GM18511 (cell line): ENCODE data around the gene FAM3D.
"Not testable (repeated sequence)": the region's sequence is repeated elsewhere in the genome, so short reads cannot be mapped to it uniquely, and the experiment has no call there.

Source experiments
- ATAC-seq: cut with Tn5 transposase; IDR thresholded peaks from one replicate; pipeline ENCODE4 v1.9.1; 2021; ENCODE audit warnings: mild to moderate bottlenecking, moderate library complexity; ENCODE audit not compliant: unreplicated experiment

The FAM3D gene

GRCh38 chr3:58685641-58686040, 19.1 kb upstream of the FAM3D start:
- ATAC-seq, result no peak

- peak; percentile 75 for ATAC-seq
Observed at GRCh38 chr3:58683466-58683865, 16.9 kb upstream of the FAM3D start.

- no peak for ATAC-seq
Observed at GRCh38 chr3:58683001-58683458, 16.5 kb upstream of the FAM3D start.

GRCh38 chr3:58681863-58682262, 15.3 kb upstream of the FAM3D start:
- no peak for ATAC-seq

- no peak for ATAC-seq
Observed at GRCh38 chr3:58680879-58681525, 14.4 kb upstream of the FAM3D start.

GRCh38 chr3:58679974-58680666, 13.5 kb upstream of the FAM3D start:
- ATAC-seq, result no peak

GRCh38 chr3:58679446-58679845, 12.9 kb upstream of the FAM3D start:
- no peak for ATAC-seq

- not testable (repeated sequence) for ATAC-seq
Observed at GRCh38 chr3:58678177-58678970, 11.8 kb upstream of the FAM3D start.

GRCh38 chr3:58672880-58673279, 6.3 kb upstream of the FAM3D start:
- ATAC-seq, result no peak

- ATAC-seq, result no peak
Observed at GRCh38 chr3:58672451-58672850, 5.9 kb upstream of the FAM3D start.

GRCh38 chr3:58670506-58671135, 4.0 kb upstream of the FAM3D start:
- no peak for ATAC-seq

- no peak for ATAC-seq
Observed at GRCh38 chr3:58668247-58668646, 1.7 kb upstream of the FAM3D start.

GRCh38 chr3:58667704-58668103, 1.1 kb upstream of the FAM3D start:
- ATAC-seq, result no peak

- ATAC-seq, result no peak
Observed at GRCh38 chr3:58667229-58667628, 655 bp upstream of the FAM3D start.

- ATAC-seq, result no peak
Observed at GRCh38 chr3:58665405-58665804, 1.2 kb downstream of the FAM3D start.

GRCh38 chr3:58664611-58665010, 2.0 kb downstream of the FAM3D start:
- no peak for ATAC-seq

- no peak for ATAC-seq
Observed at GRCh38 chr3:58661836-58662420, 4.6 kb downstream of the FAM3D start.

GRCh38 chr3:58660998-58661397, 5.6 kb downstream of the FAM3D start:
- no peak for ATAC-seq

- ATAC-seq, result no peak
Observed at GRCh38 chr3:58659051-58659675, 7.4 kb downstream of the FAM3D start.

- ATAC-seq, result no peak
Observed at GRCh38 chr3:58658508-58658907, 8.1 kb downstream of the FAM3D start.
